ENCODE results near the gene MRPL49.
A peak's percentile ranks its signal among the peaks of the same experiment; 100 is the strongest.
"Not testable (repeated sequence)": the region's sequence is repeated elsewhere in the genome, so short reads cannot be mapped to it uniquely, and the experiment has no call there.

The MRPL49 gene

DNA sequence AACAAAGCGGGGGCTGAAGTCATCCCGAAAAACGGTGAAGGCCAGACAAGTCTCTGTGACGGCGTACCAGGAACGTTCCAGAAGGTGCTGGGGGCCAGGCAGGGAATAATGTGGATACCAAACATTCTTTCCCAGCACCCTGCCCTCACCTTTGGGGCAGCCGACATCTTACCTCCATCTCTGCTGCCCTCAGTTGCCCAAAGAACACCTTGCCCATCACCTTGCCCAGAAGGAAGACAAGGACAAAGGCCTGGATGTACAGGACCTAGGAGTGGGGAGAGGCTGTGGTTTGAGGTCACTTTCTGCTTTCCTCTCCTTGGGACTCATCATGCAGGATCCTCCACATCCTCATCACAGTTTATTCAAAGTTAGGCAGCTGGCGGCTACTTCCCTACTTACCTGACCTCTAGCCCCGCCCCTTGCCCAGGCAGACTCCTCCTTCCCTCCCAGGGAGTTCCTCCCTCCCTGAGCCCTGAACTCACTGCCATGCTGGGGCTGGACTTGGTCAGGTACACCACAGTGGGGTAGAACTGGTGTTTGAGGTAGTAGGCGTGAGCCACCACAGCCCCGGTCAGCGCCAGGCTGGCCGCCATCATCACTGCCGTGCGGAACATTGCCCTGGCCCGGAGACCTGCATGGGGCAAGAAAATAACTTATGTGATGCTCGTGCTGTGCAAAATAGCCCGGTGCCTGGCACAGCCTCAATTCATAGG lies 11.0 kb downstream of the MRPL49 start:
- DNase-seq (ENCODE audit: low spot score), result no peak

DNA sequence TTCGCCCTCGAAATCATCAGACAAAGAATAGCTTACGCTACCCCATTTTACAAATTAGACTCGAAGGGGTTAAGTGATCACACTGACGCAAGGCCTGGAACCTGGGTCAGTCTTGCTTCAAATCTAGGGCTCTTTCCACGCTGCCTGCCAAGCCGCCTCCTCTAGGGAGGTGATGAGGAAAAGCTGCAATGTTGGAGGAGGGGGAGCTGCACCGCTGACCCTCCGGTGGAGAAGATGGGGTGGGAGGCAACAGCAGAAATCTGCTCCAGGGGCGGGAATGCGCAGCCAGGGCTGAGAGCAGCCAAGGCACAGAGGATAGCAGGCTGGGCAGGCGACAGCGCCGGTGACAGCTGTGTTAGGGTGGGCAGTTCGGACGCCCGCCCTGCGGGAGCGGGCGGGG lies 11.6 kb downstream of the MRPL49 start:
- DNase-seq (ENCODE audit: low spot score), result no peak

DNA sequence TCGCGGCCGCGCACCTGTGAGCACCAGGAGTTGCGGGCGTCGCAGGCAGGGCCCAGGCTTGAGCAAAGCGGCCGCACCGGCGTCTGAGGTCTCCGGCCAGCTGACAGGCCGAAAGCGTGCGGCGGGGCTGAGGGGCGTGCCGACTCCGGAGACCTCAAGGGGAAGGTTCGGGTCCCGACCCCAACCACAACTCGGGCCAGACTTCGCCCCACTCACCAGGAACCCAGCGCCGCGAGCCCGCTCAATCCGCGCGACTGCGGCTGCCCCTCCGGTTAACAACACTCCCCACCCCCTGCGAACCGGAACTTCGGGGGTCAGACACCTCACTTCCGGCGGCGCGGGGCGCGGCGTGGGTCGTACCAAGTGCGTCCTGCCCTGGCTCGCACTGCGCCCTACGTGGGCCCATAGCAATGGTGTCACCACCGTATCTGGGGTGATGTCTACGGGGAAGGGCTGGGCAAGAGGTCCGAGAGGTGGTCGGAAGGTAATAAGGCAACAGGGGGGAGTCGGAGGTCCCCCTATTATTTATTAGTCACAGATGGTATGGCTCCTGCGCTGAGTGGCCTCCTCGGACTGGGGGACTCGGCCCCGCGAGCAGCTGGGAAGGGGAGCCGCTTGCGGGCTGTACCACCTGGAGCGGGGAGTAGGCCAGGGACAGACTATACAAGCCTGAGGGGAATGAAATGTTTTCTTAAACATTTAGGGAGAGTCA lies 12.3 kb downstream of the MRPL49 start, which contains the start of gene SYVN1:
TSS of gene SYVN1 (minus strand) at position 280 of the 712 bp plus-strand sequence. CDS start 918 bp downstream, outside the sequence.
- peak; percentile 87 for DNase-seq (ENCODE audit: low spot score)

DNA sequence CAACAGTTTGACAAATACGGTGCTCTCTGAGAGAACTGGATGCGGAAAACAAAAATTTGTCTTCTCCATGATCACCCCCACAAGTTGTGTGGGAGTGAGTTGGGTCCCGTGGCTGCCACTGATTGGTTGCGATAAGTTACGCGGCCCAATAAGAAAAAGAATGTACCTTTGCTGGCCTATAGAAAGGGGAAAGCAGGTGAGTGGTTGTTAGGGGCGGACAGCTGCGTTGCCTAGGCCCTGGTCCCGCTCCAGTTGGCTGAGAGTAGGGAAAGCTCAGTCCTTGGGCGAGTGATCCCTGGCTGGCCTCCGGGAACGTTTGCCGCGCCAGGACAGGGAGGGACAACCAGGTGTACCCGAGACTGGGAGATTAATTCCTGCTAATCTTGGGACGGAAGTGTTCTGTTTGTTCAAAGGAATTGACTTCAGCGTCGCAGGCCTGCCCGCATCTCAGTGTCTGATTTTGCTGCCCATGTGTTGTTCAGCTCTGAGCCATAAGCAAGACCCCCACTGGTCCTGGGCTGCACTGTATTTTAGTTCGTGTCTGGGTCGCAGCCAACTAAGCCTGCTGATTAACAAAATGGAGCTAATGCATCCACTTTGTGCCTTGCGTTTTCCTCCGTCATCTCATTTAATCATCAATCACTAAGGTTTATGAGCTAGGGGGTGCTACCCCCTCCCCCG lies 13.0 kb downstream of the MRPL49 start:
- peak; percentile 98 for DNase-seq (ENCODE audit: low spot score)

DNA sequence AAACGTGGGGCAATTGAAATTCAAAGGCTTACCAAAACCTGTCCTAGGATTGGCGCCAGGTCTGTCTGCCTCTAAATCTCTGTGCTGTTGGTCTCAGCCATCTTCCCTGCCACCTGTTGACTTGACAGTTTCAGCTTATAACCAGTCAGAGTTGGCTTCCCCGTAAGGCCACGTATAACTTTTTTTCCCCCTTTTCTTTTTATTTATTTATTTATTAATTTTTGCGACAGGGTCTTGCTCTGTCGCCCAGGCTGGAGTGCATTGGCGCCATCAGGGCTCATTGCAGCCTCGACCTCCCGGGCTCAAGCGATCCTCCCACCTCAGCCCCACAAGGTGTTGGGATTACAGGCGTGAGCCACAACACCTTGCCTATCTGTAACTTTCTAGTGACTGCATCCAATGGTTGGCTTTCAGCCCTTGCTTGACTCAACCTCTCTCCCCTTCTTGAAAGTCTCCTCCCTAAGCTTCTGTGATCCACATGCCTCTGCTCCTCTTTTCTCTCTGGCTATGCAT lies 13.6 kb downstream of the MRPL49 start:
- DNase-seq (ENCODE audit: low spot score), result no peak

DNA sequence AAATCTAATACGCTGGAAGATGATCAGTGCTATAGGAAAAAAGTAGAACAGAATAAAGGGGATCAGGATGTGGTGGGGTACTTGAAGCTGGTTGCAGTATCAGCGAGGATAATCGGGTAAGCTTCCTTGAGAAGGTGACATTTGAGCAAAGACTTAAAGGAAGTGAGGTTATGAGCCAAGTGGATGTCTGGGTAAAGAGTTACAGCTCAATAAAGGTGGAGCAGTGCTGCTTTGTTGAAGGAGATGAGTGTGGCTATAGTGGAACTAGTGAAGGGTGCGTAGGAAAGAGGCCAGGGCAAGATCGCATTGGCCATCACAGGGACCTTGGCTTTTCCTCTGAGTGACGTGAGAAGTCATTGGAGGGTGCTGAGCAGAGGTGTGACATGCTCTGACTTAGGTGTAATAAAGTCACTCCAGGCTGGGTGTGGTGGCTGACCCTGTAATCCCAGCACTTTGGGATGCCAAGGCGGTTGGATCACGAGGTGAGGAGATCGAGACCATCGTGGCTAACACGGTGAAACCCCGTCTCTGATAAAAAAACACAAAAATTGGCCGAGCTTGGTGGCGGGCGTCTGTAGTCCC lies 14.5 kb downstream of the MRPL49 start:
- no peak for DNase-seq (ENCODE audit: low spot score)

DNA sequence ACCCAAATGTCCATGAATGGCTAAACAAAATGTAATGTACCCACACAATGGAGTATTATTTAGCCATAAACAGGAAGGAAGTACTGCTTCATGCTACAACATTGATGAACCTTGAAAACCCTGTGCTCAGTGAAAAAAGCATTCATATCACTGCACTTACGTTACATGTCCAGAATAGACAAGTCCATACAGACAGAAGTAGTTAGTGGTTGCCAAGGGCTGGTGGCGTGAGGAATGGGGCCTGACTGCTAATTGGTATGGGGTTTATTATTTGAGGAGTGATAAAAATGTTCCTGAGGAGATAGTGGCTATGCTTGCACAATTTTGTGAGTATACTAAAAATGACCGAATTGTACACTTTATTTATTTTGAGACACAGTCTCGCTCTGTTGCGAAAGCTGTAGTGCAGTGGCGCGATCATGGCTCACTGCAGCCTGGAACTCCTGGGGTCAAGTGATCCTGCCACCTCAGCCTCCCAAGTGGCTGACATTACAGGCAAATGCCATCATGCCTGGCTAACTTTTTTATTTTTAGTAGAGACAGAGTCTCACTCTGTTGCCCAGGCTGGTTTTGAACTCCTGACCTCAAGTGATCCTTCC lies 19.9 kb downstream of the MRPL49 start:
- no peak for DNase-seq (ENCODE audit: low spot score)

DNA sequence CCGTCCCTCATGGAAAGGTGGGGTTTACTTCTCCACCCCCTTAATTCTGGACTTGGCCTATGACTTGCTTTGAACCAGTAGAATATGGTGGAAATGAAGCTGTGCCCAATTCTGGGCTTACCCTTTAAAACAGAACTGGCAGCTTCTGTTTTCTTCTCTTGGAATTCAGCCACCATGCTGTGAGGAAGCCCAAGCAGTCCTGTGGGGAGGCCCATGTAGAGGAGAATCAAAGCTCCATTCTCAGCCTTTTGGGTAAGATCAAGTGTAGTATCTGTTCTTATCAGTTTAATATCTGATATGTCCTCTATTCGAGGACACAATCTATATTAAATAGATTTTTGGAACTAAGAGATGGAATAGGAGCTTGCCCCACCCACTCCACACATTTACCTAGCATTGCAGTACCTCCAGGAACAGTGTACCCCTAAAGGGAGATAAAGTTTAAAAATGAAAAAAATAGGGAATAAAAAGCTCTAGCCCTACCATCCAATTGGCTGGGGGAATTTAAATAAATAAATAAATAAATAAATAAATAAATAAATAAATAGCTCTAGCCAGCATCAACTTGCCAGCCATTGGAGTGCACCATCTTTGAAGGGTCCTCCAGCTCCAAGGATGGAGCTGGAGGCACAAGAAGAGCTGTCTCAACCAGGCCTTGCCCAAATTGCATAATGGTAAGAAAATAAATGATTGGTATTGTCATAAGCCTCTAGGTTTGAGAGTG lies 25.4 kb downstream of the MRPL49 start:
- no peak for DNase-seq (ENCODE audit: low spot score)

DNA sequence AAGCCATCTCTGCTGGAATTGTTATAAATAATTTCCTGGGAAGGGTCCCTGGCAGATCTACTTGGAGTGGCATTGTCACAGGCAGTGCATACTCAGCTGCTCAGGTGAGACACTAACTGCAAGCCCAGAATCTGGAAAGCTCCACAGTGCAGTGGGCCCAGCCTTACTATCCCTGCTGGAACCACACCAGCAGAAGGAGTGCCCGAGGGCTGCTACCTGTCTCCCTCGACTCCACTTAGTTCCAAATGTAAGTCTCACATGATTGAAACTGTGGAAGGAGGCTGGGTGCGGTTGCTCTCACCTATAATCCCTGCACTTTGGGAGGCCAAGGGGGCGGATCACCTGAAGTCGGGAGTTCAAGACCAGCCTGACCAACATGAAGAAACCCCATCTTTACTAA lies 26.5 kb downstream of the MRPL49 start:
- no peak for DNase-seq (ENCODE audit: low spot score)

DNA sequence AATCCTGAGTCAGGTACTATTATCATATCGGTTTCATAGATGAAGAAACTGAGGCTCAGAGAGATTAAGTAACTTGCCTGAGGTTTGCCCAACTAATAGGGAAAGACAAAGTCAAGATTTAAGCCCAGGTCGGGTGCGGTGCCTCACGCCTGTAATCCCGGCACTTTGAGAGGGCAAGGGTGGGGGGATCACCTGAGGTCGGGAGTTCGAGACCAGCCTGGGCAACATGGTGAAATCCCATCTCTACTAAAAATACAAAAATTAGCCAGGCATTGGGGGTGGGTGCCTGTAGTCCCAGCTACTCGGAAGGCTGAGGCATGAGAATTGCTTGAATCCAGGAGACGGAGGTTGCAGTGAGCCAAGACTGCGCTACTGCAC lies 28.0 kb downstream of the MRPL49 start:
- DNase-seq (ENCODE audit: low spot score), result not testable (repeated sequence)

DNA sequence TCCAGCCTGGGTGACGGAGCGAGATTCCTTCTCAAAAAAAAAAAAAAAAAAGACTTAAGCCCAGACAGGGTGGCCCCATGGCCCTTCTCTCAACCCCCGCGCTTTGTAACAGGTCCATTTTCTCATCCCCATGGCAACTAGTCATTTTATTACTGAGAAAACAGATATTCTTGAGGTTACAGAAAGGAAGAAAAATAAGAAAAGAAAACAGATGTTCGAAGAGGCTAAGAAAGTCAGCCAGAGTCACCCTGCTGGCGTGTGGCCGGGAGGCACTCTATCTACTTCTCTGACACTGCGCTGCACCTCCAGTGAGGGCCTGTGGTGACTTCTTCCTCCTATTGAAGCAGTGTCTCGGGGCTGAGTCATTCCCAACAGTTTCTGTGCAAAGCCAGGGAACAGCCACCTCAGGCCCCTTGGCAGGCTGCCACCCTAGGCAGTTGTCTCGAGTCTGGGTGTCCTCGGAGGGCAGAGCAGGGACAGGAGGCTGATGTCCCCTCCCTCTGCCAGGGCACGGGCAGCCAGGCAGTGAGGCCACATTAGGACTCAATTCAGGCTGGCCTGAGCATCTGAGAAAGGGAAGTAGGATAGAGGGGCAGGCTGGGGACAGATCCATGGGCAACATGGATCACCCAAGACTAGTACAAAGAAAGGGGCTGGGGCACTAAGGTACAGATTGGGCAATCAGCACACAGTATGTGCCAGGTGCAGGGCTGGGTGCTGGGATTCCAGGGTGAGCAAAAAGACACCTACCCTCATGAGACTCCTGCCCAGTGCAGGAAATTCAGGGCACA lies 28.6 kb downstream of the MRPL49 start:
- peak; percentile 86 for DNase-seq (ENCODE audit: low spot score)

DNA sequence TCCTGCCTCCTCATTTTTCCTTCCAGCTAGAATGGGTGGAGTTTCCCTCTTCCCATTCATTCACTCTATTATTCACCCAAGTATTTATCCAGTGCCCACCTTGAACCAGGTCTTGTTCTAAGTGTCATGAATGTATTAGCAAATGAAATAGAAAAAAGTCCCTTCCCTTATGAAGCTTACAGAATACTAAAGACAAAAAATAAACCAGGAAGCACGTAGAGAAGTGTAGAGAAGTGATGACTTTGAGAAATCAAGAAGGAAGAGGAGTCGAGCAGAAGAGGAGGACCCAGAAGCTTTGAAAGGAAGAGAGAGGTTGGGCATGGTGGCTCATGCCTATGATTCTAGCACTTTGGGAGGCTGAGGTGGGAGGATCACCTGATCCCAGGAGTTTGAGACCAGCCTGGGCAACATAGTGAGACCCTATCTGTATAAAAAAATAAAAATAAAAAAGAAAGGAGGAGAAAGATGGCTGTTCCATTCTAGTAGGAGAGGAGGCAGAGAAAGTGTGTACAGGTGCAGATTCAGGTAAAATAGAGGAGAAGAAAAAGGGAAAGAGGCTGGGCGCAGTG lies 29.3 kb downstream of the MRPL49 start:
- no peak for DNase-seq (ENCODE audit: low spot score)

DNA sequence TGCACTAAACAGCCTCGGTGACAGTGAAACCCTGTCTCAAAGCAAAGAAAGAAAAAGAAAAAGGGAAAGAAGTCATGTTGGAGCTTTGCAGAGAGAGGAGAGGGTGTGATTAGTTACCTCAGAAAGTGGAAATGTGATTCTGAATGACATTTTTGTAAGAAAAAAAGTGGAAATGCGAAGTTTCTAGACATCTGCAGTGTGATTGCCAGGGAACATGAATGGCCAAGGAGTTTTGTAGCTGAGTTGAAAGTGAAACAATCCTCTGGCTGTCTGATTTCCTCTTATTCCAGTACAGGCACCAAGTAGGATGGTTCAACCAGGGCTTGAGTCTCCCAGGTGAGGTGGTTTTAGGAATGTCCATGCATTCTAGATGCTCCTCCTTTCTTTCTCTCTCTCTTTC lies 30.0 kb downstream of the MRPL49 start:
- no peak for DNase-seq (ENCODE audit: low spot score)

DNA sequence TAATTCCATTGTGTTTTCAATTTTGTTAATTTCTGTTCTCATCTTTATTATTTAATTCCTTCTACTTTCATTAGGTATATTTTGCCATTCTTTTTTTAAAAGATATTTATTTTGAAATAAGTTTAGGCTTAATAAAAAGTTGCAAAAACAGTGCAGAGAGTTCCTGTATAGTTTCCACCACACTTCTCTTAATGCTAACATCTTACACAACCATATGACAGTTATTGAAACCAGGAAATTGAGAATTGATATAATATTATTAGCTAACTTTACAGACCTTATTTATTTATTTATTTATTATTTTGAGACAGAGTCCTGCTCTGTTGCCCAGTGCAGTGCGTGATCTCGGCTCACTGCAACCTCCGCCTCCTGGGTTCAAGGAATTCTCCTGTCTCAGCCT lies 34.1 kb downstream of the MRPL49 start:
- DNase-seq (ENCODE audit: low spot score), result no peak

DNA sequence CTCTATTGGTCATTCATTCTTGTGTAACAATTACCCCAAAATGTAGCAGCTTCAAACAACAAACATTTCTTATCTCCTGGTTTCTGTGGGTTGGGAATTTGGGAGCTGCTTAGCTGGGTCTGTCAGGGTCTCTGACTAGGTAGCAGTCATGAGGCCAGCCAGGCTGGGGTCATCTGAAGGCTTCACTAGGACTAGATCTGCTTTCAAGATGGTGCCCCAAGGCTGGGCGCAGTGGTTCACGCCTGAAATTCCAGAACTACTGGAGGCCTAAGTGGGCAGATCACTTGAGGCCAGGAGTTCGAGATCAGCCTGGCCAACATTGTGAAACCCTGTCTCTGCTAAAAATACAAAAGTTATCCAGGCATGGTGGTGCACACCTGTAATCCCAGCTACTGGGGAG lies 34.8 kb downstream of the MRPL49 start:
- DNase-seq (ENCODE audit: low spot score), result no peak

DNA sequence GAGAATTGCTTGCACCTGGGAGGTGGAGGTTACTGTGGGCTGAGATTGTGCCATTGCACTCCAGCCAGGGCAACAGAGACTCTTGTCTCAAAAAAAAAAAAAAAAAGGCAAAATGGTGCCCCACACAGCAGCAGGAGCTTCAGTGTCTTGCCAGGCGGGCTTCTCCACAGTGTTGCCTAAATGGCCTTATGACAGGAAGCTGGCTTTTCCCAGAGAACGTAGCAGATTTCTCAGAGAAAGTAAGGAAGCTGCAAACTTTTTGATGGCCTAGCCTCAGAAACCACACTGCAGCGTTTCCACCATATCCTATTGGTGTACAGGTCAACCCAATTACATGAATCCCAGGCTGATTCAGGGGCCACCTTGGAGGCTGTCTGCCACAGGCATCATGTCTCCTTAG lies 35.2 kb downstream of the MRPL49 start:
- DNase-seq (ENCODE audit: low spot score), result no peak

DNA sequence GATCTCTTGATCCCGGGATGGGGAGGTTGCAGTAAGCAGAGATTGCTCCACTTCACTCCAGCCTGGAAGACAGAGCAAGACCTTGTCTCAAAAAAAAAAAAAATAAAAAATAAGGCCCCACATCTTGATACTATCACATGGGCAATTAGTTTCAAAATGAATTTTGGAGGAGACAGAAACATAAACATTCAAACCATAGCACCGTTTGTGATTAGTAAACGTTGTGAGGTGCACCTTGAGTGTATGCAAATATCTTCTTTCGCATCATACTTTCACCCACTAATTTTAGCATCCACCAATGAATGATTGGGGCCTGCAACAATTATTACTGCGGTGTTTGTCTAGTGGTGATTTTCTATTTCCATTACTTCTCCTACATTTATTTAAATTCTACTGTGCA lies 36.9 kb downstream of the MRPL49 start:
- no peak for DNase-seq (ENCODE audit: low spot score)

DNA sequence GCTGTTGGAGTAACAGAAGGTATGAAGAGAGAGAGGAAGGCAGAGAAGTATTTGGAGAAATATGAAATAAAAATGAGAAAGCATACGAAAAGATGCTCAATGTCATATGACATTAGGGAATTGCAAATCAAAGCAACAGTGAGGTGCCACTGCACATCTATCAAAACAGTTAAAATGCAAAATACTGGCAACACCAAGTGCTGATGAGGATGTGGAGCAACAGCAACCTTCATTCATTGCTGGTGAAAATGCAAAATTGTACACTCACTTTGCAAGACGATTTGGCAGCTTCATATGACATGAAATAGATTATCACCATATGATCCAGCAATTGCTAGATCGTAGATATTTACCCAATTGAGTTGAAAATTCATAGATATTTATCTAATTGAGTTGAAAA lies 38.5 kb downstream of the MRPL49 start:
- DNase-seq (ENCODE audit: low spot score), result no peak

DNA sequence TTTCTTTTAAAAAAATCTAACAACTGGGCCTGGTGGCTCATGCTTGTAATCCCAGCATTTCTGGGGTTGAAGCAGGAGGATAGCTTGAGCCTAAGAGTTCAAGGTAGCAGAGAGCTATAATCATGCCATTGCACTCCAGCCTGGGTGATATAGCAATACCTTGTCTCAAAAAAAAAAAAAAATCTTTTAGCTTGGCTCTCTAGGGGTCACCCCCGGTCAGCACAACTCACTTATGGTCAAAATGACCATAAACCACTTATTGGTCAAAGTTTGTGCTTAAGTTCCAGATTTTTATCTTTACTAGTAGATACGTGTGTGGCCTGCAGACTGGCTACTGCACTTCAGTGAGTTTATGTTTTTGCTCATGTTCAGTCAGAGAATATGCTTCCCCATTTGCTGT lies 41.6 kb downstream of the MRPL49 start:
- no peak for DNase-seq (ENCODE audit: low spot score)

All from RKO (cell line).